Breast epithelium (tissue), 4 donors: ENCODE results near the gene ABCC1. TPM values are rescaled to one million over a fixed set of nuclear protein-coding genes. Genes with fewer than 3 reads are reported as not detected.
"Not testable (repeated sequence)": the region's sequence is repeated elsewhere in the genome, so short reads cannot be mapped to it uniquely, and the experiment has no call there.

Experiments
- DNase-seq, 2 donors: peaks; one replicate each; pipeline ENCODE4 v3.0.0-alpha.2; 2019; ENCODE audit warnings: low spot score in 2 of 2
- H3K27ac ChIP-seq, 2 donors: fragments of 200-600 bp; sonication (generic) in 1 of 2; one replicate each; pipeline ENCODE4 v1.5.1; 2016 to 2019; ENCODE audit warnings: mild to moderate bottlenecking in 1 of 2
- H3K27me3 ChIP-seq, 2 donors: fragments of 200-600 bp; sonication (generic) in 1 of 2; one replicate each; pipeline versions ENCODE4 v1.5.1 to v1.6.0; 2017 to 2019; ENCODE audit warnings: control low read depth in 1 of 2, mild to moderate bottlenecking in 1 of 2
- H3K36me3 ChIP-seq: fragments of 200-600 bp; one replicate; pipeline ENCODE4 v1.5.1; 2019
- H3K4me1 ChIP-seq, 2 donors: fragments of 200-600 bp; sonication (generic); one replicate each; pipeline ENCODE4 v1.5.1; 2016 to 2019; ENCODE audit warnings: control low read depth in 1 of 2
- H3K4me3 ChIP-seq, 3 donors: fragments of 200-600 bp; sonication (generic); 1 replicate in 2 of 3; 2 replicates in 1 of 3; pipeline ENCODE4 v1.5.1; 2016 to 2019; ENCODE audit warnings: mild to moderate bottlenecking in 3 of 3, moderate library complexity in 2 of 3
- H3K9me3 ChIP-seq, 2 donors: fragments of 200-600 bp; sonication (generic) in 1 of 2; one replicate each; pipeline ENCODE4 v1.5.1; 2016 to 2019; ENCODE audit warnings: control low read depth in 1 of 2
- POLR2A ChIP-seq: fragments of 450-650 bp; IDR thresholded peaks from one replicate; pipeline ENCODE4 v1.6.1; 2016; ENCODE audit warnings: antibody characterized with exemption, mild to moderate bottlenecking, moderate library complexity
- POLR2AphosphoS5 ChIP-seq, 3 donors: sonication (generic); formaldehyde crosslinking; IDR thresholded peaks; one replicate each; pipeline ENCODE4 v1.6.1; 2017; ENCODE audit warnings: antibody characterized with exemption in 3 of 3
- intact Hi-C: fragments of 100-400 bp; cut with DNase I; formaldehyde crosslinking; loops from one replicate; pipeline ENCODE4 v1.15.1; 2023; ENCODE audit warnings: low total_unique reads
- total RNA-seq, 3 donors: library from RNA; depleted of rRNA; stranded (reverse); fragments of >200 nt; gene quantifications; one replicate each; pipeline ENCODE4 v1.1.0, GENCODE V29; 2016
- TF ChIP-seq, protein P1 (sequence below), 3 donors: fragments of 450-650 bp; IDR thresholded peaks; one replicate each; pipeline ENCODE4 v1.5.1; 2016 to 2017; ENCODE audit warnings: antibody characterized with exemption in 3 of 3, mild to moderate bottlenecking in 3 of 3, moderate library complexity in 3 of 3

ABCC1 gene
- total RNA-seq, 3 donors from 2014 or later = 14.6 to 26.9 (median 21.3) TPM

DNA sequence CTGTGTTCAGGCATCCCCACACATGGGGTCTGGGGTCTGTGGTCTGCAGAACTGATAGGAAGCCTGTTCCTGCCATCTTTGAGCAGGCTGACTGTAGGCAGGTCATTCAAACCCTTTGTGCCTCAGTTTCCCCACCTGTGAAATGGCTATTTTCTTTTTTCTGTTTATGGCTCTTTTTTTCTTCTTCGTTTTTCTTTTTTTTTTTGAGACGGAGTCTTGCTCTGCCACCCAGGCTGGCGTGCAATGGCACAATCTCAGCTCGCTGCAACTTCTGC, 201.4 kb downstream of the ABCC1 start:
- Histone ChIP-seq H3K36me3 (no peaks in the 10 kb centered on the region), H3K4me3 (no peak overlapping the region), H3K27ac (no peak overlapping the region), H3K27me3 (no peaks in the 10 kb centered on the region), H3K4me1 (peaks cover 0 to 9% of the 10 kb centered on the region in 2 donors), H3K9me3 (no peaks in the 10 kb centered on the region)
- no peak for DNase-seq
- TF ChIP-seq, protein P1, sequence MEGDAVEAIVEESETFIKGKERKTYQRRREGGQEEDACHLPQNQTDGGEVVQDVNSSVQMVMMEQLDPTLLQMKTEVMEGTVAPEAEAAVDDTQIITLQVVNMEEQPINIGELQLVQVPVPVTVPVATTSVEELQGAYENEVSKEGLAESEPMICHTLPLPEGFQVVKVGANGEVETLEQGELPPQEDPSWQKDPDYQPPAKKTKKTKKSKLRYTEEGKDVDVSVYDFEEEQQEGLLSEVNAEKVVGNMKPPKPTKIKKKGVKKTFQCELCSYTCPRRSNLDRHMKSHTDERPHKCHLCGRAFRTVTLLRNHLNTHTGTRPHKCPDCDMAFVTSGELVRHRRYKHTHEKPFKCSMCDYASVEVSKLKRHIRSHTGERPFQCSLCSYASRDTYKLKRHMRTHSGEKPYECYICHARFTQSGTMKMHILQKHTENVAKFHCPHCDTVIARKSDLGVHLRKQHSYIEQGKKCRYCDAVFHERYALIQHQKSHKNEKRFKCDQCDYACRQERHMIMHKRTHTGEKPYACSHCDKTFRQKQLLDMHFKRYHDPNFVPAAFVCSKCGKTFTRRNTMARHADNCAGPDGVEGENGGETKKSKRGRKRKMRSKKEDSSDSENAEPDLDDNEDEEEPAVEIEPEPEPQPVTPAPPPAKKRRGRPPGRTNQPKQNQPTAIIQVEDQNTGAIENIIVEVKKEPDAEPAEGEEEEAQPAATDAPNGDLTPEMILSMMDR (IDR thresholded peaks at IDR 0.05) = no peak
- TF ChIP-seq POLR2A (no peak), POLR2AphosphoS5 (IDR thresholded peaks at IDR 0.05) (no peak)
- intact Hi-C loops = no loop called here

DNA sequence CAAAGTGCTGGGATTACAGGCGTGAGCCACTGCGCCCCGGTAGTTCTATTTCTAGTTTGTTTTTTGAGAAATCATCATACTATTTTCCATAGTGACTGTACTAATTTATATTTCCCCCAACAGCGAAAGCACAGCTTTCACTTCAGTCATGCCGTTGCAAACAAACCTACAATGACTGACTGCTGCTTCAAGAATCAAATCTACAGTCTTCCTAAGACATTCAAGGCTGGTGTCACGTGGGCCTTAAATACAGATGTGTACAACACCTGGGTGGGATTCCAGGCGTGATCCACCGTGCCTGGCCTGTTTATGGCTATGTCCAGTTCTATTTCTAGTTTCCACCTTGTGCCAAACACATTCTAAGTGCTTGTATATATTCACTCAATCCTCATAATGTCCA, 201.9 kb downstream of the ABCC1 start:
- Histone ChIP-seq H3K9me3 (no peaks in the 10 kb centered on the region), H3K27ac (no peak overlapping the region), H3K4me1 (peaks cover 0 to 9% of the 10 kb centered on the region in 2 donors), H3K27me3 (no peaks in the 10 kb centered on the region), H3K4me3 (no peak overlapping the region), H3K36me3 (no peaks in the 10 kb centered on the region)
- DNase-seq = no peak
- TF ChIP-seq POLR2A (no peak), POLR2AphosphoS5 (IDR thresholded peaks at IDR 0.05) (no peak)
- TF ChIP-seq, protein P1 (IDR thresholded peaks at IDR 0.05) = no peak
- intact Hi-C loops = no loop called here

DNA sequence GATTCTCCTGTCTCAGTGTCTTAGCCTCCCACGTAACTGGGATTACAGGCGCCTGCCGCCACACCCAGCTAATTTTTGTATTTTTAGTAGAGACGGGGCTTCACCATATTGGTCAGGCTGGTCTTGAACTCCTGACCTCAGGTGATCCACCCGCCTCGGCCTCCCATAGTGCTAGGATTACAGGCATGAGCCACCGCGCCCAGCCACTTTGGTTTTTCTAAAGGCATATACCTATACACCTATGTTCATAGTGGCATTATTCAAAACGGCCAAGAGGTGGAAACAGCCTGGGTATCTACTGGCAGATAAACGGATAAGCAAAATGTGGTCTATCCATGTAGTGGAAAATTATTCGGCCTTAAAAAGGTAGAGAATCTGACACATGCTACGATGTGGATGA, 203.6 kb downstream of the ABCC1 start:
- intact Hi-C loops, H3K27me3 ChIP-seq, H3K4me1 ChIP-seq, H3K9me3 ChIP-seq, H3K36me3 ChIP-seq, H3K4me3 ChIP-seq, DNase-seq, H3K27ac ChIP-seq: not testable (repeated sequence)

DNA sequence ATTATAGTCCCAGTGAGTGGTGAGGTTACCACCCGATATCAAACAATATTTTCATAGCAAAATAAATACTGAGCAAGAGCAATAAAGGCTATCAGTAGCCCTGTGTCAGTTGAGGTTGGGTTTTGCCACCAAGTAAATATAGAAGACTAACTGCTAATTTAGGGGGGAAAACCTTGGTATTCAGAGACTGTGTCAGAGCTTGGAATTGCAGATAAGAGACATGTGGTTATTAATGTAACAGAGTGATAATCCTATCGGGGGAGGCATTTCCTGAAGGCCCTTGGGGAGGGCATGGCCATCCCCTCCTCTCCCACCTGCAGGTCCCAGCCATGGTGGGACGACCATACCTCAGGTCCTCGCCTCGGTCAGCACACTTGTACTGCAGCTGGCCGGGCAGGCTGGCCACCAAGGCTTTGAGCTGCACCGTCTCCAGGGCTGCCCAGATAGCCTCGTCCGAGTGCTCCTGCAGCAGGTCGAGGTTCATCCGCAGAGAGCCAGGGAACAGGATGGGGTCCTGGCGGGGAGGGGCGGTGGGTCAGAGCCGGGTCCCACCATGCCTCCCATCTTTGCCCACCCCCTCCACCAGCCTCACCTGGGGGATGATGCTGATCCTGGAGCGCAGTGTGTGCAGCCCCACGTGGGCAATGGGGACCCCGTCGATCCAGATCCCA, 205.0 kb downstream of the ABCC1 start:
- Histone ChIP-seq H3K36me3 (no peaks in the 10 kb centered on the region), H3K4me3 (no peak overlapping the region), H3K27me3 (no peaks in the 10 kb centered on the region), H3K4me1 (peaks cover 0 to 9% of the 10 kb centered on the region in 2 donors), H3K27ac (no peak overlapping the region), H3K9me3 (peaks cover 7 to 9% of the 10 kb centered on the region in 2 donors)
- TF ChIP-seq, protein P1 (IDR thresholded peaks at IDR 0.05) = no peak
- TF ChIP-seq POLR2AphosphoS5 (IDR thresholded peaks at IDR 0.05) (no peak), POLR2A (no peak)
- no peak for DNase-seq
- intact Hi-C loops = no loop called here

DNA sequence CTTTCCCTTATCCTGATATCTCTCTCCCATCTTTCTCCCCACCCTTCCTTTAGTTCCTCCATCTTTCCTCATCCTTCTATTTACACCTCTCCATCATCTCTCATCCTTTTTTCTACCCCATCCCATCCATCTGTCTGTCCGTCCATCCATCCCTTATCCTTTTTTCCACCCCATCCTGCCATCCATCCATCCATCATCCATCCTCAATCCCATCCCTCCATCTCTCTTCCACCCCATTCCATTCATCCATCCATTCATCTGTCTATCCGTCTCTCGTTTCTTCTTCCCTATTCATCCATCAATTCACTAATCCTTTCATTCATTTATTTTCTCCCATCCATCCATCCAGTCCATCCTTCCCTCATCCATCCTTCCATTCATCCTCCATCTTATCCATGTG, 205.8 kb downstream of the ABCC1 start:
- H3K4me3 ChIP-seq = no peak overlapping the region
- intact Hi-C loops = no loop called here
- H3K36me3 ChIP-seq = no peaks in the 10 kb centered on the region
- peaks cover 0 to 4% of the 10 kb centered on the region in 2 donors for H3K4me1 ChIP-seq
- no peak overlapping the region for H3K27ac ChIP-seq
- H3K27me3 ChIP-seq = no peaks in the 10 kb centered on the region
- H3K9me3 ChIP-seq = peaks cover 13 to 15% of the 10 kb centered on the region in 2 donors
- no peak for DNase-seq
- no peak for TF ChIP-seq POLR2AphosphoS5 (IDR thresholded peaks at IDR 0.05)
- TF ChIP-seq, protein P1 (IDR thresholded peaks at IDR 0.05) = no peak
- TF ChIP-seq POLR2A = no peak

DNA sequence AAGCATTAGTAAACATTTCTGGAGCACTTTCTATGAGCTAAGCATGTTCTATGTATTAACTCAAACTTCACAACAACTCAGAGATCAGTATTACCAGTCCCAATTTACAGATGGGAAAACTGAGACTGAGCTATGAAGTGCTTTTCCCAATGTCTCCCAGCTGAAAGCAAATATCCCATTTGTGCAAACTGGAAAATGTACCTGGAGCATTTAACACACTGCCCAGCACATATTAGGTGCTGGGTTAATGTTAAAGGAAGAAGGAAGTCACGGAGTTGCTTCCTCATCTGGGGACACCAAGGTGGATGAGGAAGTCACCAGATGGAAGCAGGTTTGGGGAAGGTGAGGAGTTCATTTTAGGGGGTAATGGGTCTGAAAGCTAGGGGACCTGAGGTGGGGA, 207.8 kb downstream of the ABCC1 start:
- intact Hi-C loops = no loop called here
- Histone ChIP-seq H3K36me3 (no peaks in the 10 kb centered on the region), H3K27ac (no peak overlapping the region), H3K9me3 (peaks cover 13 to 15% of the 10 kb centered on the region in 2 donors), H3K4me1 (no peaks in the 10 kb centered on the region), H3K27me3 (no peaks in the 10 kb centered on the region), H3K4me3 (no peak overlapping the region)
- DNase-seq = no peak
- TF ChIP-seq POLR2AphosphoS5 (IDR thresholded peaks at IDR 0.05) (no peak), POLR2A (no peak)
- TF ChIP-seq, protein P1 (IDR thresholded peaks at IDR 0.05) = no peak
